ENCODE data around the gene AVPI1.

- TF ChIP-seq, protein P1, sequence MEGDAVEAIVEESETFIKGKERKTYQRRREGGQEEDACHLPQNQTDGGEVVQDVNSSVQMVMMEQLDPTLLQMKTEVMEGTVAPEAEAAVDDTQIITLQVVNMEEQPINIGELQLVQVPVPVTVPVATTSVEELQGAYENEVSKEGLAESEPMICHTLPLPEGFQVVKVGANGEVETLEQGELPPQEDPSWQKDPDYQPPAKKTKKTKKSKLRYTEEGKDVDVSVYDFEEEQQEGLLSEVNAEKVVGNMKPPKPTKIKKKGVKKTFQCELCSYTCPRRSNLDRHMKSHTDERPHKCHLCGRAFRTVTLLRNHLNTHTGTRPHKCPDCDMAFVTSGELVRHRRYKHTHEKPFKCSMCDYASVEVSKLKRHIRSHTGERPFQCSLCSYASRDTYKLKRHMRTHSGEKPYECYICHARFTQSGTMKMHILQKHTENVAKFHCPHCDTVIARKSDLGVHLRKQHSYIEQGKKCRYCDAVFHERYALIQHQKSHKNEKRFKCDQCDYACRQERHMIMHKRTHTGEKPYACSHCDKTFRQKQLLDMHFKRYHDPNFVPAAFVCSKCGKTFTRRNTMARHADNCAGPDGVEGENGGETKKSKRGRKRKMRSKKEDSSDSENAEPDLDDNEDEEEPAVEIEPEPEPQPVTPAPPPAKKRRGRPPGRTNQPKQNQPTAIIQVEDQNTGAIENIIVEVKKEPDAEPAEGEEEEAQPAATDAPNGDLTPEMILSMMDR (IDR thresholded peaks at IDR 0.05), result peak; percentile 82 to 93 (median 88)
- peak; percentile 21 for TF ChIP-seq POLR2AphosphoS5 (IDR thresholded peaks at IDR 0.05)
- no peak for TF ChIP-seq POLR2A (IDR thresholded peaks at IDR 0.05)
These were observed 44.5 kb upstream of the AVPI1 start for GRCh38 chr10:97731346-97732051.

All from gastroesophageal sphincter (tissue), 3 donors.